CD4-positive, alpha-beta T cell treated with Interleukin-10 for 1 hour (primary cell): ENCODE data around the gene CARD11.

Source experiments
- DNase-seq: peaks from one replicate; pipeline ENCODE4 v3.0.0-alpha.2; 2020

CARD11 gene

GRCh38 chr7:2979951-2980350 is 63.7 kb downstream of the CARD11 start:
- no peak for DNase-seq

- no peak for DNase-seq
Observed at GRCh38 chr7:2979201-2979631, 64.5 kb downstream of the CARD11 start.

DNA sequence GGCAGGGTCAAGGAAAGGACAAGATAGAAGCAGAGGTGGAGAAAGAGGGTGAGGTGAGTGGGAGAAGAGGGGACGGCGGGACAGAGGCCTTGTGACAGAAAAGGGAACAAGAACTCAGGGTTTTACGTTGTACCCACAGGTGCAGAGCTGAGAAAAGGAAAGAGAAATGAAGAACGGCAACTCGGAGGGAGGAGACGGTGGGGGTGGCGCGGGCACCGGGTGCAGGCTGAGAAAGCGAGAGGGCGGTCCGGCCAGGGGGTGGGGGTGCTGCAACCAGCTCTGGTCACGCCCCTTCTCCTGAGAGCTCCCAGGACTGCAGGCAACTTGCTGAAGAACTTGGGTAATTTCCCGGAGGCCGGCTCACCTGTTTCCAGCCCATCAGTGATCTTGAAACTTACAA is 65.3 kb downstream of the CARD11 start:
- peak; percentile 71 for DNase-seq

DNA sequence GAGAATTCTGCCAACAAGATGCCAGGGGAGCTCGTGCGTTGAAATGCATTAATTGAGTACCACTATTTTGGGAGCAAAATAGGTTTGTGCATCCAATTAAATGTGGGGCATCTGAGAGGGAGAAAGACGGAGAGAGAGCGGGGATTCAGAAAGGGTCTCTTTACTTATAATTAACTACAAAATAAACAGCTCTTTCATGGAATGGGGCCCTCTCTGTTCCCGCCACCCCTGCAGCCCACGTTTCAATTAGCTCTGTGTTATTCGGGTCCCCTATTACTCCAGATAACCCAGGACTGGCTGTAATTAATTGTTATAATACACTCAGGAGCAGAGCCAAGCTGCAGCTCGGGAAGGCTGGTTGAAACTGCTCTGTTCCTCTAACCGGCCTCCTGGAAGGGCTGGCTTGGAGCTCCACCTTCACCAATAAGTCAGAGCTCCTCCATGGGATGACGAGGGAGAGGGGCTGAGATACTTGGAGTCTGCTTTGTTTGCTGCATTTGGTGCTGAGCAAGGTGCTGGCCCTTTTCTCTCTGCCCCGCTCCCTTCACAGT is 67.8 kb downstream of the CARD11 start:
- no peak for DNase-seq

GRCh38 chr7:2974093-2974819 is 69.4 kb downstream of the CARD11 start:
- no peak for DNase-seq

GRCh38 chr7:2972835-2973161 is 70.9 kb downstream of the CARD11 start:
- DNase-seq = no peak

DNA sequence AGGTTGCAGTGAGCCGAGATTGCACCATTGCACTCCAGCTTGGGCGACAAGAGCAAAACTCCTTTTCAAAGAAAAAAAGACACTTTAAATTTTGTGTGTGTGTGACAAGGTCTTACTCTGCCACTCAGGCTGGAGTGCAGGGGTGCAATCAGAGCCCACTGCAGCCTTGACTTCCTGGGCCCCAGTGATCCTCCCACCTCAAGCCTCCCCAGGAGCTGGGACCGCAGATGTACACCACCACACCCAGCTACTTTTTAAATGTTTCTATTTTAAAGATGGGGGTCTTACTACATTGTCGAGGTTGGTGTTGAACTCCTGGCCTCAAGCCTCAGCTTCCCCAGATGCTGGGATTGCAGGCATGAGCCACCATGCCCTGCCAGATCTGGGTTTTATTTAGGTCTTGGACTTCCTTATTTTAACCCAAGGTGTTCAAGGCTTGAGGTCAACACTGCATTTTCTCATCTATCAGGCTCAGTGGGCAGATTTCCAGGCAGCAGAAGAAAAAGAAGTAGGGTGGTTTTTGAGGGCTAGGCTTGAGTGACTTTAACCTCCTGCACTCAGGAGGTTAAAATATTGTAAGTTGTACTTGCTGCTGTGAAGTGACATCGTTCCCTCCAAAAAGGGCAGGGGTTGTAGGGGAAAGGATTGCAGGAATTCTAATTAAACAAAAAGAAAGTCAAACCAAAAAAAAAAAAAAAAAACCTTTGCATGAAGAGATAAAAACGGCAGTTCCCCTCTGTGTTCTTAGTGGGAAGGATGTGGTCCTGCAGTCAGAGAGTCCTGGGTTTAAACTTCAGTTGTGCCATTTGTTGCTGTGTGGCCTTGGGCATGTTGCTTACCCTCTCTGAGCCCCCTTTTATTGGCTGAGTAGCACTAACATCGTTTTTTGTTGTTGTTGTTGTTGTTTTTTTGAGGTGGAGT is 71.5 kb downstream of the CARD11 start:
- DNase-seq = no peak

DNA sequence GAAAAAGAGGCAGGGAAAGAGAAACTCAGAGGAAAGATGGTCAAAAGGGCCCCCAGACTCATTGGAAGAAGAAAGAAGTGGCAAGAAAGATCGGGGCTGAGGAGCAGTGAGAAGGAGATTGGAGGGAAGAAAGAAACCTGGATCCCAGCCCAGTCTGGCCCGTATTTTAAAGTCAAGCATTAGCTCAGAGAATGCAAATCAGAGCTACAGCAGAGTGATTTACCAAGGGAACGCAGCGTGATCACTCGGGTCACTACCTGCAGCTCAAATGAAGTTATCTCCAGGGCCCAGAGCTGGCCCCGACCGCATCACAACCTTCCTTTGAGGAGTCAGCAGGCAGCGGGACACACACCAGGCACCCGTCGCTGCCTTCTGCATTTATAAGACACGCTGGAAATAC is 72.8 kb downstream of the CARD11 start:
- DNase-seq = no peak

- DNase-seq = no peak
Observed at GRCh38 chr7:2970307-2970664, 73.4 kb downstream of the CARD11 start.

- DNase-seq = no peak
Observed at GRCh38 chr7:2969398-2970306, 74.0 kb downstream of the CARD11 start.

GRCh38 chr7:2968616-2969397 is 74.9 kb downstream of the CARD11 start:
- DNase-seq = no peak

DNA sequence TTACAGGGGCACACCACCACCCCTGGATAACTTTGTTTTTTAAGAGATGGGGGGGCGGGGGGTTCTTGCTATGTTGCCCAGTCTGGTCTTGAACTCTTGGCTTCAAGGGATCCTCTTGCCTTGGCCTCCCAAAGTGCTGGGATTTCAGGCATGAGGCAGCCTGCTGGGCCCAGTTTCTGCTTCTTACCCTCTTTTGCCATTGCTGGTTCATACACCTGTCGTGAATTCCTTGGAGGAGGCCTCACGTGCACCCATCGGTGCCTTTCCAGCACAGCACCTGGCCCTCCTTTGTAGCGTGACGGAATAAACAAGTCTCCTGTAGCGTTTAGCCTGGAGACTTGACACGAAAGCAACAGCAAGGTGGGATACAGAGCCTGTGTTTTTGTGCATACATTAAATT is 75.5 kb downstream of the CARD11 start:
- DNase-seq = no peak

DNA sequence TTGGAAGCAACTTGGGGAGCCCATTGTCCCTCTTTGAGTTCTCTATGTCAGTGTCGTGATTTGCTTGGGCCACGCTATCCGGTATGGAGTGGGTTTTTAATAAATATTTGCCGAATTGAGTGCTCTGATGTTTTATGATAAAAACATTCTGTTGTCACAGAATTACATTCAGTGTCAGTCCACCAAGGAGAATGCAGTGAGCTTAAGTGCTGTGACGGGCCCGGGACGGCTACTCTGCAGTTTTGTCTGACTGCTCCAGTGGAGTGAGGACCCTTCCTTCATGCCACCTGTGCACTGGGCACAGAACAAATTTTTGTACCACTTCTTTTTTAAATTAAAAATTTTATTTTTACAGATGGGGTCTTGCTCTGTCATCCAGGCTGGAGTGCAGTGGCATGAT is 76.0 kb downstream of the CARD11 start:
- DNase-seq = no peak

DNA sequence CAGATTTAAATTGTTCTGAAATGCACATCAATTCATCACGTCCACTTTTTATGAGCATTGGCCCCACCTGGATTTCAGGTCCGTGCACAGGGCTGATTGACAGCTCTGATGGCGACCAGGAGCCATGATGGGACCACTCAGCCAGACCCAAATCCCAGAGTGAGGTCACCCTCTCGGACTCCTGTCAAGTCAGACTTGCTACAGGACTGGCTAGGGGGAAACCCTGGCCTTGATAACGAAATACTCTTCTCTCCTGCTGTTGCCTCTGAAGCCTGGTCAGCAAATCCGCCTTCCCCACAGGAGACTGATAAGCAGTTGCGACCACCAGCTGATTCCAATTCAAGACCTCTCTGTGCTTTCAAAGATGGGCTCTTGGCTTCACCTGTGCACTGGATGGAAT is 76.4 kb downstream of the CARD11 start:
- no peak for DNase-seq

DNA sequence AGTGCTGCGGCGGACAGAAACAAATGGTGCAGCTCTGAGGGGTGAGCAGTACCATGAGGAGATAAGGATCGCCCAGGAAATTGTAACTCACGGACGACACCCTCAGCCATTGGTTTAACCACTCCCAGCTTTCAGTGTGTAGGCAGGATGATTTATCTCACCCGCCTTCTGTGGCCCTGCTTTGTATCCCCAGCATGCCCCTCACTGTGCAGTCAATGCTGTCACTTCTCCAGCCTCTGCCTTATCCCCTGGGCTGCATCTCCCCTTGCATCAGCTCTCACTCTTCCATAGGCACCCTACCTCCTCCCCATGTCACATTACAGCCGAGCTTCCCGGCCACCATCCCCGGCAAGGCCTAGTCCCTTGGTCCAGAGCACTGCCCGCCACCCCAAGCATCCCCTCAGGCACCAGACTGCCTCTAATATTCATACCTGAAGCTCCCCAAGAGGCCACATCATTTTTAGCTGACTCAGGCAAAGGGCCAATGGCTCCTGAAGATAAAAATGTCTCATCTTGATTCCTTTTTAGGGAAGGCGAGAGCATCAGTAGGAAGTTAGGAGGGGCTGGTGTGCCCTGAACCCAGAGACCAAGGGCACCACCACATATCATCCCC is 77.1 kb downstream of the CARD11 start:
- DNase-seq = no peak

- DNase-seq = no peak
Observed at GRCh38 chr7:2965745-2966270, 77.9 kb downstream of the CARD11 start.

DNA sequence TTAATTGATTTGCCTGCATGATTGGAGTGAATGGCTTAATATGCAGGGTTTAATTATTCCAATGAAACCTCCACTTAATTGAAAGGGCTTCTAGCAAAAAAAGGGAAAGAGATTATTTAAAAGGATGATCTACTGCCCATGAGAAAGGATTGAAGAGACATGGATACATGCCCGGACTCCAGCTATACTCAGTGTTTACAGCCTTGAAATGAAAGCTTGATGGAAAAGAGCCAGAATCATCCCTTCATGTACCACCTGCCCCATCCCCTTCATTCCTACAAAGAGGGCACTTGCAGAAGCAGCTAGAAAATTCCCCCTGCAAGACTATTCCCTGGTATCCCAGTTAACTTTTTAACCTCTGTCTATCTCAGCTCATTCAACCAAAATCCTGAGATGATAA is 78.4 kb downstream of the CARD11 start:
- DNase-seq = no peak

- DNase-seq = no peak
Observed at GRCh38 chr7:2964208-2964607, 79.5 kb downstream of the CARD11 start.

DNA sequence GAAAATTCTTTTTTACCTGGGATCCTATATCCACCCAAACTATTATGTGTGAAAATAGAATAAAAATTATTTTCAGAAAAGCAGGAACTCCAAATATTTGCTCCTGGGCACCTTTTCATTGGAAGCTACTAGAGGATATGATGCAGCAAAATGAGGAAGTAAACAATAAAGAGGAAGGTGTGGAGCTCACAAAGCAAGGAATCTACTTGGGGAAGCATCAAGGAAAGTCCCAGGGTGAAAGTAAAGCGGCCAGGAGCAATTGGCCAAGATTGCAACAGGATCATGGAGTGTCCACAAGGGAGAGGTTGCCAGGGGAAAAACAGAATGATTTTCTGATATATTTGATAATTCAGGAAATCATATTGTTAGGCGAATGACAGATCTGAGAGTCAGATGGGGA is 80.8 kb downstream of the CARD11 start:
- DNase-seq = no peak

DNA sequence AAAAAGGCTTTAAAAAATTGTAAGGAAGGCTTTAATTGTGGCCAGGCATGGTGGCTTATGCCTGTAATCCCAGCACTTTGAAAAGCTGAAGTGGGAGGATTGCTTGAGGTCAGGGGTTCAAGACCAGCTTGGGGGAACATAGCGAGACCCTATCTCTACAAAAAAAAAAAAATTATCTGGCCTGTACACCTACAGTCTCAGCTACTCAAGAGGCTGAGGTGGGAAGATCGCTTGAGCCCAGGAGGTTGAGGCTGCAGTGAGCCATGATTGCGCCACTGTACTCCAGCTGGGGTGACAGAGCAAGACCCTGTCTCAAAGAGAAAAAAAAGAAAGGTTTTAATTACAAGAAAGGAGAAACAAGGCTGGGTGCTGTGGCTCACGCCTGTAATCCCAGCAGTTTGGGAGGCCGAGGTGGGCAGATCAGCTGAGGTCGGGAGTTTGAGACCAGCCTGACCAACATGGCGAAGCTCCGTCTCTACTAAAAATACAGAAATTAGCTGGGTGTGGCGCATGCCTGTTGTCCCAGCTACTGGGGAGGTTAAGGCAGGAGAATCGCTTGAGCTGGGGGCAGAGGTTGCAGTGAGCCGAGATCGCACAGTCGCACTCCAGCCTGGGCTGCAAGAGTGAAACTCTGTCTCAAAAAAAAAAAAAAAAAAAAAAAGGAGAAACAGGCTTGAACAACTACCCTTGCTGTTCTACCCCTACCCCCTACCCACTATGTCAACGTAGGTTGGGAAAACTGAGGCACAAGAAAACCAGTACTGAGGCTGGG is 83.7 kb downstream of the CARD11 start:
- DNase-seq = no peak
